IPS-18a (cell line): ENCODE measurements around the gene OR8J1.
"Not testable (repeated sequence)": the region's sequence is repeated elsewhere in the genome, so short reads cannot be mapped to it uniquely, and the experiment has no call there.

ENCODE experiments used
- H3K27ac ChIP-seq: one replicate; pipeline ENCODE4 v1.5.1; 2013; ENCODE audit warnings: low read length
- H3K27me3 ChIP-seq: one replicate; pipeline ENCODE4 v1.6.1; 2013; ENCODE audit warnings: mild to moderate bottlenecking, low read length; ENCODE audit not compliant: control insufficient read depth, insufficient read depth
- H3K36me3 ChIP-seq: one replicate; pipeline ENCODE4 v1.6.1; 2013; ENCODE audit warnings: low read depth, low read length; ENCODE audit not compliant: control insufficient read depth
- H3K4me1 ChIP-seq: one replicate; pipeline ENCODE4 v1.6.1; 2013; ENCODE audit warnings: low read depth, low read length; ENCODE audit not compliant: control insufficient read depth
- H3K4me3 ChIP-seq: one replicate; pipeline ENCODE4 v1.5.1; 2013; ENCODE audit warnings: low read length
- H3K9ac ChIP-seq: one replicate; pipeline ENCODE4 v1.6.1; 2013; ENCODE audit warnings: mild to moderate bottlenecking, low read length, moderate library complexity
- H3K9me3 ChIP-seq: one replicate; pipeline ENCODE4 v1.6.1; 2013; ENCODE audit warnings: low read depth, low read length; ENCODE audit not compliant: control insufficient read depth

Gene OR8J1

GRCh38 chr11:56353991-56354390 is at the start of gene OR8J1:
OR8J1 (plus strand) TSS chr11:56354291; CDS start chr11:56360247, 5,956 bp downstream.
- Histone ChIP-seq H3K27ac (no peak within 1 kb of the TSS), H3K4me1 (no peaks in the 10 kb centered on the region), H3K27me3 (no peaks in the 10 kb centered on the region), H3K4me3 (no peak within 1 kb of the TSS), H3K9ac (no peak within 1 kb of the TSS), H3K36me3 (no peaks in the 10 kb centered on the region), H3K9me3 (no peaks in the 10 kb centered on the region)

GRCh38 chr11:56307836-56308235 is 46.3 kb upstream of the OR8J1 start:
- H3K36me3 ChIP-seq: no peaks in the 10 kb centered on the region
- no peak overlapping the region for H3K27ac ChIP-seq
- no peak overlapping the region for H3K9ac ChIP-seq
- H3K4me3 ChIP-seq: no peak overlapping the region
- H3K4me1 ChIP-seq: no peaks in the 10 kb centered on the region
- H3K27me3 ChIP-seq: no peaks in the 10 kb centered on the region
- H3K9me3 ChIP-seq: no peaks in the 10 kb centered on the region

GRCh38 chr11:56314844-56315243 is 39.2 kb upstream of the OR8J1 start, which contains the start of gene OR8K3:
OR8K3 (plus strand) TSS chr11:56315144; CDS start chr11:56318307, 3,163 bp downstream.
- Histone ChIP-seq H3K9me3 (no peaks in the 10 kb centered on the region), H3K4me1 (no peaks in the 10 kb centered on the region), H3K9ac (no peak within 1 kb of the TSS), H3K27me3 (no peaks in the 10 kb centered on the region), H3K4me3 (no peak within 1 kb of the TSS), H3K36me3 (no peaks in the 10 kb centered on the region), H3K27ac (no peak within 1 kb of the TSS)

- no peaks in the 10 kb centered on the region for H3K9me3 ChIP-seq
- no peak overlapping the region for H3K4me3 ChIP-seq
- no peaks in the 10 kb centered on the region for H3K4me1 ChIP-seq
- no peak overlapping the region for H3K9ac ChIP-seq
- no peaks in the 10 kb centered on the region for H3K36me3 ChIP-seq
- H3K27me3 ChIP-seq: no peaks in the 10 kb centered on the region
- no peak overlapping the region for H3K27ac ChIP-seq
These were observed 22.1 kb upstream of the OR8J1 start for GRCh38 chr11:56331861-56332491.

- Histone ChIP-seq H3K4me1 (no peaks in the 10 kb centered on the region), H3K9me3 (no peaks in the 10 kb centered on the region), H3K27ac (no peak overlapping the region), H3K4me3 (no peak overlapping the region), H3K27me3 (no peaks in the 10 kb centered on the region), H3K36me3 (no peaks in the 10 kb centered on the region), H3K9ac (no peak overlapping the region)
These were observed 20.9 kb upstream of the OR8J1 start for GRCh38 chr11:56333156-56333555.

GRCh38 chr11:56340289-56340688 is 13.8 kb upstream of the OR8J1 start:
- Histone ChIP-seq H3K9me3 (no peaks in the 10 kb centered on the region), H3K4me3 (no peak overlapping the region), H3K27ac (no peak overlapping the region), H3K9ac (no peak overlapping the region), H3K27me3 (no peaks in the 10 kb centered on the region), H3K4me1 (no peaks in the 10 kb centered on the region), H3K36me3 (no peaks in the 10 kb centered on the region)

- no peaks in the 10 kb centered on the region for H3K36me3 ChIP-seq
- H3K4me1 ChIP-seq: no peaks in the 10 kb centered on the region
- H3K27me3 ChIP-seq: no peaks in the 10 kb centered on the region
- H3K4me3 ChIP-seq: no peak within 1 kb of the TSS
- no peak within 1 kb of the TSS for H3K9ac ChIP-seq
- no peak within 1 kb of the TSS for H3K27ac ChIP-seq
- no peaks in the 10 kb centered on the region for H3K9me3 ChIP-seq
These were observed 8.4 kb upstream of the OR8J1 start, which contains the start of gene OR8K1 for GRCh38 chr11:56345739-56346138. OR8K1 (plus strand) TSS chr11:56346039; CDS start chr11:56346039, 0 bp downstream.

- no peak within 1 kb of the TSS for H3K9ac ChIP-seq
These were observed 21.2 kb downstream of the OR8J1 start, which contains the start of gene OR8U1 for GRCh38 chr11:56375324-56375723. OR8U1 (plus strand) TSS chr11:56375624; CDS start chr11:56375624, 0 bp downstream.

GRCh38 chr11:56380120-56380519 is 26.0 kb downstream of the OR8J1 start:
- Histone ChIP-seq H3K27me3 (no peaks in the 10 kb centered on the region), H3K27ac (no peak overlapping the region), H3K9me3 (no peaks in the 10 kb centered on the region), H3K4me1 (no peaks in the 10 kb centered on the region), H3K9ac (no peak overlapping the region), H3K36me3 (no peaks in the 10 kb centered on the region), H3K4me3 (no peak overlapping the region)

More at GRCh38 chr11:56375324-56375723, 21.2 kb downstream of the OR8J1 start, which contains the start of gene OR8U1:
- H3K36me3 ChIP-seq: no peaks in the 10 kb centered on the region
- H3K27me3 ChIP-seq: no peaks in the 10 kb centered on the region
- H3K27ac ChIP-seq: no peak within 1 kb of the TSS
- H3K4me3 ChIP-seq: no peak within 1 kb of the TSS
- no peaks in the 10 kb centered on the region for H3K4me1 ChIP-seq
- H3K9me3 ChIP-seq: no peaks in the 10 kb centered on the region

- no peaks in the 10 kb centered on the region for H3K27me3 ChIP-seq
- no peak overlapping the region for H3K9ac ChIP-seq
- no peaks in the 10 kb centered on the region for H3K36me3 ChIP-seq
- no peaks in the 10 kb centered on the region for H3K9me3 ChIP-seq
- no peak overlapping the region for H3K4me3 ChIP-seq
- no peaks in the 10 kb centered on the region for H3K4me1 ChIP-seq
- no peak overlapping the region for H3K27ac ChIP-seq
These were observed 40.3 kb downstream of the OR8J1 start for GRCh38 chr11:56394381-56394780.

GRCh38 chr11:56396047-56396446 is 42.0 kb downstream of the OR8J1 start:
- Histone ChIP-seq H3K36me3 (no peaks in the 10 kb centered on the region), H3K27me3 (no peaks in the 10 kb centered on the region), H3K27ac (no peak overlapping the region), H3K9me3 (no peaks in the 10 kb centered on the region), H3K4me1 (no peaks in the 10 kb centered on the region), H3K4me3 (no peak overlapping the region), H3K9ac (no peak overlapping the region)

GRCh38 chr11:56401858-56402461 is 47.9 kb downstream of the OR8J1 start:
- H3K9ac ChIP-seq, H3K27me3 ChIP-seq, H3K4me3 ChIP-seq, H3K9me3 ChIP-seq, H3K4me1 ChIP-seq, H3K36me3 ChIP-seq, H3K27ac ChIP-seq: not testable (repeated sequence)
